GM12801 (cell line): ENCODE data around the gene BRMS1.

Experiments used
- TF ChIP-seq, protein P1 (sequence below): IDR thresholded peaks from one replicate; pipeline ENCODE4 v1.5.1; 2011; ENCODE audit warnings: control low read depth; ENCODE audit not compliant: insufficient read length; ENCODE audit errors: extremely low read depth

Gene BRMS1

DNA sequence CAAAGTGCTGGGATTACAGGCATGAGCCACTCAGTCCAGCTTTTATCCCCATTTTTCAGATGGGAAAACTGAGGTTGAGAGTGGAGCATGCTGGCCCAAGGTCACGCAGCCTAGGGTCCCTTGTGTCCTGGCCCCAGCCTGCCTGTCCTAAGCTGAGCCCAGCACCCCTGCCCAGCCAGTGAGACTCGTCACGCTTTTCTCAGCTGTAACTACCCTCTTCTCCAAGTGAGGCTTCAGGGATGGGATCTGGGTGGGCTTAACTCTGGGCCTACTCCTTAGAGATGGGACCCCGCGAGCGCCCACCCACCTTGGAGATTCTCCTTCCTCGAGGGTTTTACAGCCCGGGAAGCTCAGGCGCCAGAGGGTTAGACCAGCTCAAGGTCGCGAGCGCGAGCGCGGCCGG lies 53.6 kb downstream of the BRMS1 start:
- TF ChIP-seq, protein P1, sequence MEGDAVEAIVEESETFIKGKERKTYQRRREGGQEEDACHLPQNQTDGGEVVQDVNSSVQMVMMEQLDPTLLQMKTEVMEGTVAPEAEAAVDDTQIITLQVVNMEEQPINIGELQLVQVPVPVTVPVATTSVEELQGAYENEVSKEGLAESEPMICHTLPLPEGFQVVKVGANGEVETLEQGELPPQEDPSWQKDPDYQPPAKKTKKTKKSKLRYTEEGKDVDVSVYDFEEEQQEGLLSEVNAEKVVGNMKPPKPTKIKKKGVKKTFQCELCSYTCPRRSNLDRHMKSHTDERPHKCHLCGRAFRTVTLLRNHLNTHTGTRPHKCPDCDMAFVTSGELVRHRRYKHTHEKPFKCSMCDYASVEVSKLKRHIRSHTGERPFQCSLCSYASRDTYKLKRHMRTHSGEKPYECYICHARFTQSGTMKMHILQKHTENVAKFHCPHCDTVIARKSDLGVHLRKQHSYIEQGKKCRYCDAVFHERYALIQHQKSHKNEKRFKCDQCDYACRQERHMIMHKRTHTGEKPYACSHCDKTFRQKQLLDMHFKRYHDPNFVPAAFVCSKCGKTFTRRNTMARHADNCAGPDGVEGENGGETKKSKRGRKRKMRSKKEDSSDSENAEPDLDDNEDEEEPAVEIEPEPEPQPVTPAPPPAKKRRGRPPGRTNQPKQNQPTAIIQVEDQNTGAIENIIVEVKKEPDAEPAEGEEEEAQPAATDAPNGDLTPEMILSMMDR = no peak

DNA sequence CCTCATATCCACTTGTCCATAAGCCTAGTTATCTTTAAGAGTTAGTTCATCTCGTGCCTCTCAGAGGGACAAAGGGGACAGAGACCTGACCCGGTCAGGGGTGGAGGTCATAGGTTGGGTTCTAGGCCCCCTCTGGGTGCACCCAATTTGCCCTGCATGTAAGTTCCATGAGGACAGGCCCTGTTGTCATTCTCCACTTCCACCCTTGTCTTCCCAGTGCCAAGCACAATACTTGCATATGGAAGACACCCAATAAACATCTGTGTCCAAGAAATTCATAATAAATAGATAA lies 54.6 kb downstream of the BRMS1 start:
- TF ChIP-seq, protein P1 = no peak

DNA sequence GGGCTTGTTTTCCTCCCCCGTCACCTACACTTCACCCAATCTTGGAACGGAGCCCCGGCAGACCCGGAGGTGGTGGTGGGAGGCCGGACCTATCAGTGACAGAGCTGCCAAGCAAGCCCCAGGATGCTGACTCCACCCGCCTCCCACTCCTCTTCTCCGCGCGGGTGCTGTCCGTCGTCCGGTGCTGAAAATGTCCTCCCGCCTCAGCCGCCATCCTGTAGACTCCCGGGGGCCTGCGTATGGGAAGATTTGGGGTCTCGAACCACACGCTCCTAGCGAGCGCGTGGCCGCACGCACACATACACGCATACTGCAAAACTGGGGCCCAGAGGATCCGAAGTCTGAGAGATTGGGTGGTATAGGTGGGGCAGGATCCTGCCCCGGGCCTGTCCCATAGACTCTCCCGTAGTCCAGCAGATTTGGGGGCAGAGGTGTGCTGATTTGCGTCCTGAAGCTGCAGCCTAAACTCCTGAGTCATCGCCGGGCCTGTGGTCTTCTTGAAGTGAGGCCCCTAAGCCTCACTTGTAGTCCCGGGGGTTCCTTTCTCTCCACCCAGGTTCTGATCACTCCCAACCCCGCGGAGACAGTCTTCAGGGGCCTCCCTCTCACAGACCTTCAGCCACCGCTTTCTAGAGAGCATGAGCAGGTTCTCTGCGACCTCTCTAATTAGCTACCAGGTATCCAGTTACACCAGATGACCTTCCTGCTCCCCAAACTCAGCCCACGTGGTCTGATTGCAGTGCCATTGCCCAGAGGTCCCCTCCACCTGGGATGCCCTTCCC lies 55.2 kb downstream of the BRMS1 start:
- TF ChIP-seq, protein P1 = no peak

DNA sequence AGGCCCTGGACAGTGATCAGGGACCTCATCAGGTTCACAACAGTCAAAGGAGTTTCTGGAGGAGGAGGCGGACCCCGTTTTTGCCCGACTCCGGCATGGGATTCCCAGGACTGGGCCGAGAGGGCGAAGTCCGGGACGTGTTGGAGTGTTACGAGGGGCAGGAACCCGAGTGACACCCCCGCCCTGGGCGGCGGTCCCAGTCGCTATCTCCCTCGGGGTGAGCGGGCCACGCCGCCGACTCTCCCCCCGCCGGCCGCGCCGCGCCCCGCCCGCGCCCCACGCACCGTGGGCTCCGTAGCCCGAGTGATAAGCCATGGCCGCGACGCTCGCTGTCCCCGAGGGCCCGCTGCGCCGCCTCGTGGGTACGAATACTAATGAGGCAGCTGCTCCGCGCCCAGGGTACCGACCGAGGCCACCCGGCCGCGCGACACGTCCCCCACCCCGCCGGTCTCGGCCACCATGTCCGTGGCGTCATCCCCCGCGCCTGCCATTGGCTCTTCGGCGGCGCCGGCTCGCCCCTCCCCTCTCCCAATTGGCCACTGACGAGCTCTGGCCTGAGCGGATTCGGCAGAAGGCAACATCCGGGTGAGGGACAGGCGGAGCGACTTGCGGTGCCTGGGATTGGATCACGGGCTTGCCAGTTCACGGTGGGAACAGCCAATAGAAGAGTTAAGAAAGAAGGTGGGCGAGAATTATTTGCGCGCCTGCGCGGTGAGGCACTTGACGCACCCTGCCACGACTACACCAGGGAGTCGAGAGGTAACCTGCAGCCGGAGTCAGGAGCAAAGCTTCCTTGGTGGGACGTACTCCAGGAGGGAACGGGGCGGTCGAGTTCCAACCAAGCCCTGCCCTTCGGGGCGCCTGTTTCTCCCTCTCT lies 56.0 kb downstream of the BRMS1 start, which contains the start of gene YIF1A:
Gene YIF1A, minus strand, starts transcription at position 473 of the 877 bp plus-strand sequence. Its CDS starts 158 bp downstream, at position 315.
- TF ChIP-seq, protein P1 = no peak

DNA sequence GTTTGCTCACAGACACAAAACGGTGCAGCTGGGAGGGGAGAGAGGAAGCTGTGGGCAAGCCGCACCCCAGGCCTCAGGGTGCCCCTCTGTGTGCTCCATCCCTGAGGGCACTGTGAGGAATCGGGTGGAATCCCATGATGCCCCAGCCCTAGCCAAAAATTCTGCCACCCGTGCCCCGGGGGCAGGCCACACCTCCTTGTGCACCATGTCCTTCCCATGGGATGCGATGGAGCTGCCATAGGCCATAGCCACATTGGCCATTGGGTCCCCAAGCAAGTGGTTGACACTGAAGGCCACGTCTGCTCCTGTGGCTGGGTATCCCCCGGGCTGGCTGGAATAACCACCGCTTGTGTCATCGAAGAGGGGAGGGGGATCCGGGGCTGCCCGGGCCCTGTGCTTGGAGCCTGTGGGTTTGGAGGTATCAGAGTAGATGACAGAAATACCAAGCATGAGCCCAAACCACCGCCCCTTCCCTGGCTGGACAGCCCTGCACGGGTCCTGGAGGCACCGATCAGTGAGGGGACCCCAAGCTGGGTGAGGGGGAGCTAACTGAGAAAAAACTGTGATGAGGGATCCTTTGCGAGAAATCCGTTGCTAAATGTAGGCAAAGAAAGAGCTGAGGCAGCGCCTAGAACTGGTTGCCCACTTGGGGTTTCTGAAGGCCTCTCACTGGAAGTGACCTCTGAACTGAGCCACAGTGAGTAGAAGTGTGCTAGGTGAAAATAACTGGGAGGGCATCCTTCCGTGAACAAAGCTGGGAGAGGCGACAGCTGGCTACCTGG lies 56.8 kb downstream of the BRMS1 start:
- TF ChIP-seq, protein P1 = no peak
